ENCODE measurements around the gene TM7SF3. TPM values are rescaled to one million over a fixed set of nuclear protein-coding genes. Genes with fewer than 3 reads are reported as not detected.
A peak's percentile ranks its signal among the peaks of the same experiment; 100 is the strongest.

TM7SF3 gene
- total and polyA plus RNA-seq, 4 donors = 49.7 to 245 (median 62.9) TPM

GRCh38 chr12:26937863-26938700 lies 76.1 kb downstream of the TM7SF3 start, which contains the start of the genes FGFR1OP2 and INTS13:
Gene FGFR1OP2, plus strand, starts transcription at chr12:26938470. Its CDS starts 15,689 bp downstream, at chr12:26954159.
Gene INTS13, minus strand, starts transcription at chr12:26937981. Its CDS starts 1,178 bp downstream, at chr12:26936803.
- H3K36me3 ChIP-seq (ENCODE audit: control insufficient read depth in 1 of 2, insufficient read depth in 2 of 2, low read length in 1 of 2) = no peaks in the 10 kb centered on the region
- ATAC-seq (ENCODE audit: low FRiP score) = peak; percentile 99
- H3K4me3 ChIP-seq (ENCODE audit: low read length in 2 of 2) = peak within 1 kb of the TSS; percentile 61 to 96
- peak within 1 kb of the TSS; percentile 49 to 92 for H3K27ac ChIP-seq (ENCODE audit: low read depth in 1 of 2, low read length in 2 of 2)
- peak; percentile 99 to 100 for DNase-seq
- 0% methylated on average over 65 to 69 of the region's 69 CpGs for WGBS, 2 donors
- intact Hi-C loops (cut with DNase I) = loop anchor here (5.0 kb wide), 1 partner anchor 74 kb away; the partner anchor contains the start of gene TM7SF3 (in 2 of the 2)
- no peaks in the 10 kb centered on the region for H3K27me3 ChIP-seq (ENCODE audit: control insufficient read depth in 1 of 2, insufficient read depth in 2 of 2, low read length in 1 of 2)
- H3K9me3 ChIP-seq (ENCODE audit: control insufficient read depth, low read length) = no peaks in the 10 kb centered on the region
- no peaks in the 10 kb centered on the region for H3K4me1 ChIP-seq (ENCODE audit: control insufficient read depth in 1 of 2, insufficient read depth in 2 of 2, low read length in 2 of 2)

GRCh38 chr12:26937443-26937862 lies 76.7 kb downstream of the TM7SF3 start:
- no peak for ATAC-seq (ENCODE audit: low FRiP score)
- H3K27ac ChIP-seq (ENCODE audit: low read depth in 1 of 2, low read length in 2 of 2) = peak overlapping the region in 1 of 2 donors; percentile 41
- H3K36me3 ChIP-seq (ENCODE audit: control insufficient read depth in 1 of 2, insufficient read depth in 2 of 2, low read length in 1 of 2) = peaks cover 0 to 1% of the 10 kb centered on the region in 2 donors
- WGBS, 2 donors = 0 to 1% methylated on average over 10 of the region's 10 CpGs
- intact Hi-C loops (cut with DNase I) = loop anchor here (5.0 kb wide), 1 partner anchor 75 kb away; the partner anchor contains the start of gene TM7SF3 (in 2 of the 2)
- DNase-seq = no peak
- peak overlapping the region; percentile 52 to 53 for H3K4me3 ChIP-seq (ENCODE audit: low read length in 2 of 2)
- no peaks in the 10 kb centered on the region for H3K4me1 ChIP-seq (ENCODE audit: control insufficient read depth in 1 of 2, insufficient read depth in 2 of 2, low read length in 2 of 2)
- H3K9me3 ChIP-seq (ENCODE audit: control insufficient read depth, low read length) = no peaks in the 10 kb centered on the region
- H3K27me3 ChIP-seq (ENCODE audit: control insufficient read depth in 1 of 2, insufficient read depth in 2 of 2, low read length in 1 of 2) = no peaks in the 10 kb centered on the region

DNA sequence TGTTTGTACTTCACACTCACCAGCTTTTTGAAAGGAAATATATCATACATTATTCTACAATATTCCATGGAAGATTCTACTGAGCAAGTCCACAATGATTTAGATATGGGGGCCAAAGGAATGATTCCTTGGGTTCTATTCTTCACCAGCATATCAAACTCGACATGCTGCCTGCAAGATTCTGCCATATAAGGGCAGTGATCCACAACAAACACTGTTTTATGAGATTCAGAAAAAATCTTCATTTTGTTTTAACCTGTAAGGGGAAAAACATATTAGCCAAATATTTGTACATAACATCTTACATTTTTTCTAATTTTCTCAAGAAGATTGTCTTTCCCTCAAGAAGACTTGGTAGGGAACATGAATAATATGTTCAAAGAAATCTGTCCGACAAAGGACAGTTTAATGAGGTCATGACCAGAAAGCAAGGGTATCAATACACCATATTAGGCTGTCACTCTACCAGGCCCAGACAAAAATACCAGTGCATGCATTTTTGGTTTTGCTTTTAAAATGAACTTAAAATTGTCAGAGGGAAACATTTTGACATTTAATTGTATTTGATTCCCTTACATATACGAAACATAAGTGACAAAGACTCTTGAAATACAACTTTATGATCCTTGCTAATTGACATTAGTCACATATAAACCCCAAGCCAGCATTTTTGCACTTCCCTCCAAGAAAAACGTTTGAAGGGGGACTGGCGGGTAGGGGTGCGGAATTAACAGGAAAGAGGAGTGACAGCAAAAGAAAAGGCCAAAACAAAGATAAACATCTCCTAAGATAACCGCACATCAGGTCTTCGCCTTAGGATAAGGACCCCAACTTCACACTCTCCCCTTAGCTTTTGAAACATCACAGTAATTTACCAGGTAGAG lies 77.4 kb downstream of the TM7SF3 start:
- no peaks in the 10 kb centered on the region for H3K9me3 ChIP-seq (ENCODE audit: control insufficient read depth, low read length)
- no peaks in the 10 kb centered on the region for H3K4me1 ChIP-seq (ENCODE audit: control insufficient read depth in 1 of 2, insufficient read depth in 2 of 2, low read length in 2 of 2)
- intact Hi-C loops (cut with DNase I) = loop anchor here (5.0 kb wide), 1 partner anchor 76 kb away; the partner anchor contains the start of gene TM7SF3 (in 2 of the 2)
- 7 to 8% methylated on average over 8 of the region's 8 CpGs for WGBS, 2 donors
- H3K4me3 ChIP-seq (ENCODE audit: low read length in 2 of 2) = peak overlapping the region; percentile 52 to 53
- no peak overlapping the region for H3K27ac ChIP-seq (ENCODE audit: low read depth in 1 of 2, low read length in 2 of 2)
- no peak for DNase-seq
- no peak for ATAC-seq (ENCODE audit: low FRiP score)
- peaks cover 0 to 3% of the 10 kb centered on the region in 2 donors for H3K36me3 ChIP-seq (ENCODE audit: control insufficient read depth in 1 of 2, insufficient read depth in 2 of 2, low read length in 1 of 2)
- no peaks in the 10 kb centered on the region for H3K27me3 ChIP-seq (ENCODE audit: control insufficient read depth in 1 of 2, insufficient read depth in 2 of 2, low read length in 1 of 2)

DNA sequence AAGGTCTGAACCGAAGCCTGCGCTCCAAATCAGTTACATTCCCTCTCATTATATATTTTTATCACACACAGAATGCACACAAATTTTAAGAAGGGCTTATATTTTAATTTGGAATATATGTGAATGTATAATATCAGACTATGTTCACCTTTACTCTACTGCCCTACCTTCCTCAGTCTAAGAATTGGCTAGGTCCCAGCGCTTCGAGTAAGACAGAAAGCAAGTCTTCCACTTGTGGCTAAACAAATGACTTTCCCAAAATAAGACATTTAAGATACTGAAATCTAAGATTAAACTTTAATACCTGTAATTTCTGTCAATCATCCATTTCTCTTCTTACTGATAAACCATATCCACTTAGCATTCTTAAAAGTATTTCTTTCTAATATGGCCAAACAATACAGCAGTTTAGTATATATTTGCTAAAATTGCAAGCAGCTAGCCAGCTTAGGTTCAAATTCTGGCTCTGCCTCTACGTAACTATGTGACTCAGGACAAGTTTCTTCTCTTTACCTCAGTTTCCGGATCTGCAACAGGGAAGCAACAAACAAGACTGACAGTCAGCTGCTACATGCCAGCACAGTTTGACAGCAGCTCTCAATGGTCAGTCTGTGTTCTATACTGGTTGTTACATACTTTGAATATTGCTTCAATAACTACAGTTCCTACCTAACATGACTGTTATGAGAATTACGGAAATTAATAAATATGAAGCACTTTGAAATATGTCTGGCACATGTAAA lies 78.4 kb downstream of the TM7SF3 start:
- Histone ChIP-seq H3K36me3 (ENCODE audit: control insufficient read depth in 1 of 2, insufficient read depth in 2 of 2, low read length in 1 of 2) (peaks cover 0 to 3% of the 10 kb centered on the region in 2 donors), H3K27ac (ENCODE audit: low read depth in 1 of 2, low read length in 2 of 2) (no peak overlapping the region), H3K9me3 (ENCODE audit: control insufficient read depth, low read length) (no peaks in the 10 kb centered on the region), H3K27me3 (ENCODE audit: control insufficient read depth in 1 of 2, insufficient read depth in 2 of 2, low read length in 1 of 2) (no peaks in the 10 kb centered on the region), H3K4me1 (ENCODE audit: control insufficient read depth in 1 of 2, insufficient read depth in 2 of 2, low read length in 2 of 2) (no peaks in the 10 kb centered on the region), H3K4me3 (ENCODE audit: low read length in 2 of 2) (no peak overlapping the region)
- intact Hi-C loops (cut with DNase I) = loop anchor here (5.0 kb wide), 1 partner anchor 76 kb away; the partner anchor contains the start of gene TM7SF3 (in 2 of the 2)
- DNase-seq = no peak
- no peak for ATAC-seq (ENCODE audit: low FRiP score)
- WGBS, 2 donors = 73 to 74% methylated on average over 7 of the region's 7 CpGs

- intact Hi-C loops (cut with DNase I) = no loop called here
- Histone ChIP-seq H3K4me1 (ENCODE audit: control insufficient read depth in 1 of 2, insufficient read depth in 2 of 2, low read length in 2 of 2) (no peaks in the 10 kb centered on the region), H3K4me3 (ENCODE audit: low read length in 2 of 2) (no peak overlapping the region), H3K27ac (ENCODE audit: low read depth in 1 of 2, low read length in 2 of 2) (no peak overlapping the region), H3K9me3 (ENCODE audit: control insufficient read depth, low read length) (no peaks in the 10 kb centered on the region), H3K36me3 (ENCODE audit: control insufficient read depth in 1 of 2, insufficient read depth in 2 of 2, low read length in 1 of 2) (peaks cover 1 to 10% of the 10 kb centered on the region in 2 donors), H3K27me3 (ENCODE audit: control insufficient read depth in 1 of 2, insufficient read depth in 2 of 2, low read length in 1 of 2) (no peaks in the 10 kb centered on the region)
- no peak for DNase-seq
- no peak for ATAC-seq (ENCODE audit: low FRiP score)
- WGBS, 2 donors = 99 to 100% methylated on average over 2 of the region's 2 CpGs
Measured at GRCh38 chr12:26929590-26929989, 84.6 kb downstream of the TM7SF3 start.

DNA sequence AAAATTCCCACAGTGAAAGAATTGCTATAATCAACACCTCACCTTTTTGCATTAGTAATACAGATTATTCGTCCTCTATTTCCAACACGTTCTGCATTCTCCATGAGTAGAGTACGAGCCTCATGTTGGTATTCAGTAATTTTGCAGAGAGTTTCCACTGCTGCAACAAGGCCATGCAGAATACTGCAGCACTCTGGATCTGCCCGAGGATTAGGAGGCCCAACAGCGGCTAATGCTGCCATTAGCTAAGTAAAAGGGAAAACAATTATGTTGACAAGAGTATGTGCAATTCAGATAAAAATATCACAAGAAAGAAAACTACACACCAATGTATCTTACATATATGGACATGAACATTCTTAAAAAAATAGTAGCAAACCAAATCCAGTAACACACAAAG lies 85.5 kb downstream of the TM7SF3 start:
- intact Hi-C loops (cut with DNase I) = no loop called here
- ATAC-seq (ENCODE audit: low FRiP score) (no peak), DNase-seq (no peak)
- Histone ChIP-seq H3K27ac (ENCODE audit: low read depth in 1 of 2, low read length in 2 of 2) (no peak overlapping the region), H3K36me3 (ENCODE audit: control insufficient read depth in 1 of 2, insufficient read depth in 2 of 2, low read length in 1 of 2) (peaks cover 1 to 10% of the 10 kb centered on the region in 2 donors), H3K9me3 (ENCODE audit: control insufficient read depth, low read length) (no peaks in the 10 kb centered on the region), H3K27me3 (ENCODE audit: control insufficient read depth in 1 of 2, insufficient read depth in 2 of 2, low read length in 1 of 2) (no peaks in the 10 kb centered on the region), H3K4me3 (ENCODE audit: low read length in 2 of 2) (no peak overlapping the region), H3K4me1 (ENCODE audit: control insufficient read depth in 1 of 2, insufficient read depth in 2 of 2, low read length in 2 of 2) (no peaks in the 10 kb centered on the region)
- WGBS, 2 donors = 91 to 93% methylated on average over 5 of the region's 5 CpGs

All from aorta (tissue), 5 donors.